GM23338 (cell line): ENCODE results near the gene CLP1. TPM values are rescaled to one million over a fixed set of nuclear protein-coding genes. Genes with fewer than 3 reads are reported as not detected.

ENCODE experiments used
- CREB1 ChIP-seq: fragments of 250-450 bp; sonication (Bioruptor Pico); IDR thresholded peaks from 2 replicates; pipeline ENCODE4 v1.5.0; 2020; ENCODE audit warnings: low read depth, mild to moderate bottlenecking, moderate library complexity
- CTCF ChIP-seq, 2 experiments: fragments of 200-600 bp in 1 of 2; sonication (generic) in 1 of 2; conservative IDR thresholded peaks; 2 replicates each; pipeline versions ENCODE4 v1.5.1 to v1.6.1; 2016 to 2017; ENCODE audit warnings: antibody characterized with exemption in 2 of 2, low read depth in 2 of 2, mild to moderate bottlenecking in 2 of 2, moderate library complexity in 1 of 2
- ETS1 ChIP-seq: IDR thresholded peaks from 2 replicates; pipeline ENCODE4 v1.6.1; 2016; ENCODE audit warnings: antibody characterized with exemption
- EZH2 ChIP-seq: fragments of 200-600 bp; sonication (generic); IDR thresholded peaks from one replicate; pipeline ENCODE4 v1.8.0; 2017; ENCODE audit warnings: antibody characterized with exemption, mild to moderate bottlenecking, low read depth; ENCODE audit not compliant: unreplicated experiment
- JUNB ChIP-seq: IDR thresholded peaks from one replicate; pipeline ENCODE4 v1.6.1; 2016; ENCODE audit warnings: antibody characterized with exemption; ENCODE audit not compliant: unreplicated experiment
- POLR2AphosphoS5 ChIP-seq: IDR thresholded peaks from 2 replicates; pipeline ENCODE4 v1.6.1; 2016; ENCODE audit warnings: antibody characterized with exemption, low read depth
- STAT1 ChIP-seq: IDR thresholded peaks from one replicate; pipeline ENCODE4 v1.6.1; 2016; ENCODE audit warnings: antibody characterized with exemption; ENCODE audit not compliant: unreplicated experiment
- ZNF114 ChIP-seq: fragments of 250-450 bp; sonication (Bioruptor Pico); IDR thresholded peaks from 2 replicates; pipeline ENCODE4 v1.5.0; 2020; ENCODE audit warnings: mild to moderate bottlenecking, moderate library complexity
- ZNF331 ChIP-seq: fragments of 250-450 bp; sonication (Bioruptor Pico); IDR thresholded peaks from 2 replicates; pipeline ENCODE4 v1.5.0; 2020; ENCODE audit warnings: low read depth, mild to moderate bottlenecking, moderate library complexity
- ZNF462 ChIP-seq: fragments of 250-450 bp; sonication (Bioruptor Pico); IDR thresholded peaks from 2 replicates; pipeline ENCODE4 v1.5.0; 2020; ENCODE audit warnings: mild to moderate bottlenecking, moderate library complexity
- polyA plus RNA-seq: library from polyadenylated mRNA; unstranded; fragments of >200 nt; fragmentation: Nextera tagmentation; extraction: Ambion mirVana; gene quantifications from 2 replicates; pipeline ENCODE4 v1.2.1, GENCODE V29; 2016
- total RNA-seq: library from RNA; depleted of rRNA; stranded (reverse); fragments of >200 nt; shearing (Covaris generic); gene quantifications from 2 replicates; pipeline ENCODE4 v1.2.3, GENCODE V29; 2014

The CLP1 gene
- total and polyA plus RNA-seq, 2 experiments from 2014 or later, result 16.8 to 25.2 TPM

GRCh38 chr11:57647960-57648800 lies 9.4 kb upstream of the CLP1 start (continued):
- no peak for TF ChIP-seq ZNF462 (CRISPR knock-in tag)
- no peak for TF ChIP-seq ETS1
- TF ChIP-seq EZH2, result no peak
- TF ChIP-seq ZNF331 (CRISPR knock-in tag), result no peak
- TF ChIP-seq JUNB, result no peak
- TF ChIP-seq POLR2AphosphoS5, result no peak; the same call in 1 of the 2 replicates
- TF ChIP-seq ZNF114 (CRISPR knock-in tag), result no peak
- no peak for TF ChIP-seq CREB1 (CRISPR knock-in tag)
- no peak for TF ChIP-seq CTCF (conservative IDR thresholded peaks at IDR 0.05; ENCODE audit: low read depth in 2 of 2)
- no peak for TF ChIP-seq STAT1
